ENCODE measurements around the gene STOM. TPM values are rescaled to one million over a fixed set of nuclear protein-coding genes. Genes with fewer than 3 reads are reported as not detected.
A peak's percentile ranks its signal among the peaks of the same experiment; 100 is the strongest.

STOM gene
- total and polyA plus RNA-seq, 2 donors: 148 to 263 TPM

GRCh38 chr9:121326901-121327613 lies 43.0 kb downstream of the STOM start:
- 90% methylated on average over 11 of the region's 11 CpGs for WGBS
- no peak overlapping the region for H3K4me3 ChIP-seq (ENCODE audit: low read depth, low read length)
- H3K27ac ChIP-seq (ENCODE audit: low read depth): peak overlapping the region; percentile 4
- DNase-seq (ENCODE audit: extremely low spot score): no peak
- H3K4me1 ChIP-seq (ENCODE audit: insufficient read depth): no peaks in the 10 kb centered on the region
- peaks cover 6% of the 10 kb centered on the region for H3K36me3 ChIP-seq (ENCODE audit: insufficient read depth)

DNA sequence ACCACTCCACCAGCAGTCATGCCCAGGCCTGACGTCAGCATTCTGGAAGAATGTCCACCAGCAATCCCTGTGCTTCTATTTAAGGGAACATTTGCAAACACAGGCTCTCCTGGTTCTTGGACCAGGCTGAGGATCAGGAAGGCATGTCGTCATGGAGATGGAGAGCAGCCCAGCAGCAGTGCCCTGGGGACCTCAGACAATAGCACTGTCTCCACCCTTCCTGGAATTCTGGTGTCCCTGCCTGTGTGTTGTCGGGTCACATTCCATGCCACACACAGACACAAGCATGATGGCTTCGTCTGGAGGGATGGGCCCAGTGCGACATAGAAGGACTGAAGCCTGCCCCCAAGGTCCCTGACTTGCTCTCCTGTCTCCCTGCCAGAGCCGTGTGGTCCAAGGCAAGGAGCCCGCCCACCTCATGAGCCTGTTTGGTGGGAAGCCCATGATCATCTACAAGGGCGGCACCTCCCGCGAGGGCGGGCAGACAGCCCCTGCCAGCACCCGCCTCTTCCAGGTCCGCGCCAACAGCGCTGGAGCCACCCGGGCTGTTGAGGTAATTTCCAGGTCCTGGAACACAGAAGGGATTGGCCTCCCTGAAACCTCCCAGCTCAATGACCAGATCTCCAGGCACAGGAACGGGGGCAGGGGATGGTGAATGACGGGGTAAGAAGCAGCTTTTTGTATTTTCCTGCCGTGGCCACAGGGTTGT lies 43.8 kb downstream of the STOM start:
- no peak for DNase-seq (ENCODE audit: extremely low spot score)
- WGBS: 59% methylated on average over 19 of the region's 19 CpGs
- H3K36me3 ChIP-seq (ENCODE audit: insufficient read depth): peaks cover 7% of the 10 kb centered on the region
- no peak overlapping the region for H3K4me3 ChIP-seq (ENCODE audit: low read depth, low read length)
- H3K4me1 ChIP-seq (ENCODE audit: insufficient read depth): no peaks in the 10 kb centered on the region
- H3K27ac ChIP-seq (ENCODE audit: low read depth): peak overlapping the region; percentile 51

DNA sequence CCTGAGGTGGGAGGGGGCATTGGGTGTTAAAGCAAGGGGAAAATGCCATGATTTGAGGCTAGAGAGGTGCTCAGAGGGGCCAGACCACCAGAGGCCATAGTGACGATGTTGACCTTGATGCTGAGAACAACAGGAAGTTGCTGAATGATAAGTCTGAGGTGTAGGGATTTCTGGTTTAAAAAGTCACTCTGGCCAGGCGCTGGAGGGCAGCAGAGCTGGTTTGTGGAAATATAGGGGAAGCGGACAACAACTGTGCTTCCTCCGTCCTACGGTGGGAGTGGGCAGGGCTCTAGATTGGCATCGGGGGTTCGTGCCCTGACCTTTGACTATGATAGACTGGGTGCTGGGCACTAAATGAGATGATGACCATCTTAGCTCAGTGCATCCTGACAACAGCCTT lies 44.7 kb downstream of the STOM start:
- H3K36me3 ChIP-seq (ENCODE audit: insufficient read depth): peaks cover 9% of the 10 kb centered on the region
- H3K4me1 ChIP-seq (ENCODE audit: insufficient read depth): no peaks in the 10 kb centered on the region
- WGBS: 81% methylated on average over 7 of the region's 7 CpGs
- peak overlapping the region; percentile 49 for H3K27ac ChIP-seq (ENCODE audit: low read depth)
- no peak for DNase-seq (ENCODE audit: extremely low spot score)
- no peak overlapping the region for H3K4me3 ChIP-seq (ENCODE audit: low read depth, low read length)

DNA sequence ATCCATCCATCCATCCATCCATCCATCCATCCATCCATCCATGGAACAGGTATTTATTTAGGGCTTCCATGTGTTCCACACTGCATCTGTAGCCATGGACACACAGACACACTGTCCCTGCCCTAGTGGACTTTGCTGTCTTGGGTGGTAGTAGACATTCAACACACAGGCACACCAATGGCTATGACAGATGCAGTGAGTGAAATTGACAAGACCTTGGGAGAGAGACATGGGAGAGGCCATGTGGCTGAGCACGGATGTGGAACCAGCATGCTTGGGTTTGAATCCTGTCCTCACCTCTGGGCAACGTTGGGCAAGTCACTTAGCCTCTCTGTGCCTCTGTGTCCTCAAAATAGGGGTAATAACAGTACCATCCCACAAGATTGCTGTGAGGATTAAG lies 45.3 kb downstream of the STOM start:
- peaks cover 9% of the 10 kb centered on the region for H3K36me3 ChIP-seq (ENCODE audit: insufficient read depth)
- DNase-seq (ENCODE audit: extremely low spot score): no peak
- no peak overlapping the region for H3K27ac ChIP-seq (ENCODE audit: low read depth)
- H3K4me1 ChIP-seq (ENCODE audit: insufficient read depth): no peaks in the 10 kb centered on the region
- no peak overlapping the region for H3K4me3 ChIP-seq (ENCODE audit: low read depth, low read length)
- 85% methylated on average over 2 of the region's 2 CpGs for WGBS

GRCh38 chr9:121324316-121324715 lies 45.7 kb downstream of the STOM start:
- no peaks in the 10 kb centered on the region for H3K4me1 ChIP-seq (ENCODE audit: insufficient read depth)
- H3K27ac ChIP-seq (ENCODE audit: low read depth): no peak overlapping the region
- peaks cover 9% of the 10 kb centered on the region for H3K36me3 ChIP-seq (ENCODE audit: insufficient read depth)
- DNase-seq (ENCODE audit: extremely low spot score): no peak
- WGBS: 91% methylated on average over 5 of the region's 5 CpGs
- H3K4me3 ChIP-seq (ENCODE audit: low read depth, low read length): no peak overlapping the region

DNA sequence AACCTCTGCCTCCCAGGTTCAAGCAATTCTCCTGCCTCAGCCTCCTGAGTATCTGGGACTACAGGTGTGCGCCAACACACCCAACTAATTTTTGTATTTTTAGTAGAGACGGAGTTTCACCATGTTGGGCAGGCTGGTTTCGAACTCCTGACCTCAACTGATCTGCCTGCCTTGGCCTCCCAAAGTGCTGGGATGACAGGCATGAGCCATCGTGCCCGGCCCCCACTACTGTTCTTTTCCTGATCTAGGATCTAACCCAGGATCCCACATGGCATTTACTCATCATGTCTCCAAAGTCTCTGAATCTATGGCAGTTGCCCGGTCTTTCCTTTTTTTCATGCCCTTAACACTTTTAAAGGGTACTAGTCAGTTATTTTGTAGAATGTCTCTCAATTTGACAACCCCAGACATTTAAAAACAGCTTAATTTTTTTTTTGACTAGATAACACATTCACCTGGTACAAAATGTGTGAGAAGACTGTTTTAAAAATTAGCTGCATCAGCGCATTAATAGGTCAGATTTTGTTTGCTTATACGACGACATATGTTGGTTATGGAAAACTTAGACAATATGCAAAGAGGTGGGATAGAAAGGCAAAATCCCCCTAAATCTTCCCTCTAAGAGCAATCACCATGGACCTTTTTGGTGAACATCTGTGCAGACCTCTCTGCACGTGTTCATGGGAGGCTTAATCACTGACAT lies 46.5 kb downstream of the STOM start:
- DNase-seq (ENCODE audit: extremely low spot score): no peak
- Histone ChIP-seq H3K36me3 (ENCODE audit: insufficient read depth) (peaks cover 6% of the 10 kb centered on the region), H3K4me1 (ENCODE audit: insufficient read depth) (no peaks in the 10 kb centered on the region)

DNA sequence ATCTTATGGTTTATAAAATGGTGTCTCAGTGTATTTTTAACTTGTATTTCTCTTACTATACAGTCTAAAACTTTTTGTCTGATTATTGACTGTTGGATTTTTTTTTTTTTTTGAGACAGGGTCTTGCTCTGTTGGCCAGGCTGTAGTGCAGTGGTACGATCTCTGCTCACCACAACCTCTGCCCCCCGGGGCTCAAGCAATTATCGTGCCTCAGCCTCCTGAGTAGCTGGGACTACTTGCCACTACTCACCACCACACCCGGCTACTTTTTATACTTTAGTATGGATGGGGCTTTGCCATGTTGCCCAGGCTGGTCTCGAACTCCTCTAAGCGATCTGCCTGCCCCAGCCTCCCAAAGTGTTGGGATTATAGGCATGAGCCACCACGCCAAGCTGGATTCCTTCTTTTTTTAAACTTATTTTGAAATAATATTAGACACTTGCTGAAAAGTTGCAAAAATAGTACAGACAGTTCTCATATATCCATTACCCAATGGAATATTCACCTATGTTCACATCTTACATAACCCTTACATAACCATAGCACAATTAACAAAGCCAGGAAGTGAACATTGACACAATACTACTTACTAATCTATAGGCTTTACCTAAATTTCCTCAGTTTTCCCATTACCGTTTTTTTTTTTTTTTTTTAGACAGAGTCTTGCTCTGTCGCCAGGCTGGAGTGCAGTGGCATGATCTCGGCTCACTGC lies 47.2 kb downstream of the STOM start:
- no peaks in the 10 kb centered on the region for H3K4me1 ChIP-seq (ENCODE audit: insufficient read depth)
- 91% methylated on average over 10 of the region's 10 CpGs for WGBS
- no peak for DNase-seq (ENCODE audit: extremely low spot score)
- H3K27ac ChIP-seq (ENCODE audit: low read depth): no peak overlapping the region
- peaks cover 4% of the 10 kb centered on the region for H3K36me3 ChIP-seq (ENCODE audit: insufficient read depth)
- H3K4me3 ChIP-seq (ENCODE audit: low read depth, low read length): no peak overlapping the region

More for the DNA sequence above, 46.5 kb downstream of the STOM start:
- Histone ChIP-seq H3K27ac (ENCODE audit: low read depth) (no peak overlapping the region), H3K4me3 (ENCODE audit: low read depth, low read length) (no peak overlapping the region)
- WGBS: 93% methylated on average over 10 of the region's 10 CpGs

DNA sequence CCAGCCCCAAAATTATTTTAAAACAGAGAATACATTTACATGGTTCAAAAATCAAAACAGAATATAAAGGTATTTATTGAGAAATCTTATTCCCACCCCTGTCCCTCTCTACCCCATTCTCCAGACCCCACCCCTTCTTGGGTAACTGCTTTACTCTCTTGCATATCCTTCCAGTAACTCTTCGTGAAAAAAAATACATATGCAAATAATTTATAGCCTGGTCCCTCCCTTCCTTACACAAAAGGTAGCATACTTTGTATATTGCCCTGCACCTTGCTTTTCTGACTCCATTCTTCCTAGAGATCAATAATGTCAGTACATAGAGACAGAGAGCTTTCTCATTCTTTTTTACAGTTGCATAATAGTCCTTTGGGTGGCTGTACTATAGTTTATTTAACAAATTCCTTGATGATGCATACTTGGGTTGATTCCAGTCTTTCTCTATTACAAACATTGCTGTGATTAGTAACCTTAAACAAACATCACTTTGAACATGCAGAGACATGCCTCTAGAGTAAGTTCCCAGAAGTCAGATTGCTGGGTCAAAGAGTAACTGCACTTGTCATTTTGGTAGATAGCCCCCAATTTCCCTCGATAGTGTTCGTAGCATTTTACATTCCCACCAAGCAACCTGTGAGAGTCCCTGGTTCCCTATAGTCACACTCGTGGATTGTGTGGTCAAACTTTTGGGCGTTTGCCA lies 47.9 kb downstream of the STOM start:
- H3K4me1 ChIP-seq (ENCODE audit: insufficient read depth): no peaks in the 10 kb centered on the region
- DNase-seq (ENCODE audit: extremely low spot score): no peak
- WGBS: 43% methylated on average over 5 of the region's 5 CpGs
- H3K36me3 ChIP-seq (ENCODE audit: insufficient read depth): peaks cover 4% of the 10 kb centered on the region
- no peak overlapping the region for H3K4me3 ChIP-seq (ENCODE audit: low read depth, low read length)
- no peak overlapping the region for H3K27ac ChIP-seq (ENCODE audit: low read depth)

DNA sequence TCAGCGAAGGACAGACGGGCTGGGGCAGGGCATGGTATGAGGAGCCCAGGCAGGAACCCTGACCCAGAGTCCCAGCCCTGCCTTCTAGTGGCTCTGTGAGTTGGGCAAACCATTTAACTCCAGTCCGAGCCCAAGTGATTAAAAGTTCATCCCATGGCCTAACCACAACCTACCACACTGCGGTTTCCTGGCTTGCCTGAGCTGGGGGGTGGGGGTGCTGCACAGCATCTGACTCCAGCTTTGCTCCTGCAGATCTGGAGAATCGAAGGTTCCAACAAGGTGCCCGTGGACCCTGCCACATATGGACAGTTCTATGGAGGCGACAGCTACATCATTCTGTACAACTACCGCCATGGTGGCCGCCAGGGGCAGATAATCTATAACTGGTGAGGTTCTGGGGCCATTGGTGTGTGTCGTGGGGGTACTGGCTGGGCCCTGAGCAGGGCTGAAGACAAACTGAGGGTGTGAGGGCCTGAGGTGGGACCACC lies 49.0 kb downstream of the STOM start:
- Histone ChIP-seq H3K4me1 (ENCODE audit: insufficient read depth) (no peaks in the 10 kb centered on the region), H3K27ac (ENCODE audit: low read depth) (no peak overlapping the region), H3K4me3 (ENCODE audit: low read depth, low read length) (no peak overlapping the region), H3K36me3 (ENCODE audit: insufficient read depth) (peaks cover 4% of the 10 kb centered on the region)
- no peak for DNase-seq (ENCODE audit: extremely low spot score)
- 91% methylated on average over 10 of the region's 10 CpGs for WGBS

DNA sequence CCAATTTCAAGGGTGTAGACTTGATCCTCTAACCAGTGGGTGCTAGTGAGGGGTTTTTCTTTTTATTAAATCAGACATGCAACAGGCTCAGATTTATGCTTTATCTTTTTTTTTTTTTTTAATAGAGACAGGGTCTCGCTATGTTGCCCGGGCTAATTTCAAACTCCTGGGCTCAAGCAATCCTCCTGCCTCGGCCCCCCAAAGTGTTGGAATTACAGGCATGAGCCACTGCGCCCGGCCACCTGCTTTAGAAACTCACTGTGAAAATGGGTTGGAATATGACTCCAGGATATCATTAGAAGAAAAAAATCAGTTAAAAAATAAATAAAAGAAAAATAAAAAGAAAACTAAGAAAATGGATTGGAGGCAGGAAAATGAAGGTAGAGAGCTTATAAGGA lies 50.7 kb downstream of the STOM start:
- Histone ChIP-seq H3K27ac (ENCODE audit: low read depth) (no peak overlapping the region), H3K36me3 (ENCODE audit: insufficient read depth) (peaks cover 4% of the 10 kb centered on the region), H3K4me1 (ENCODE audit: insufficient read depth) (no peaks in the 10 kb centered on the region), H3K4me3 (ENCODE audit: low read depth, low read length) (no peak overlapping the region)
- DNase-seq (ENCODE audit: extremely low spot score): no peak
- 89% methylated on average over 5 of the region's 5 CpGs for WGBS

GRCh38 chr9:121318631-121319382 lies 51.2 kb downstream of the STOM start:
- H3K36me3 ChIP-seq (ENCODE audit: insufficient read depth): peaks cover 4% of the 10 kb centered on the region

More at GRCh38 chr9:121318631-121319382, 51.2 kb downstream of the STOM start:
- H3K4me1 ChIP-seq (ENCODE audit: insufficient read depth): no peaks in the 10 kb centered on the region
- 86% methylated on average over 19 of the region's 19 CpGs for WGBS
- H3K27ac ChIP-seq (ENCODE audit: low read depth): no peak overlapping the region
- no peak for DNase-seq (ENCODE audit: extremely low spot score)
- H3K4me3 ChIP-seq (ENCODE audit: low read depth, low read length): no peak overlapping the region
